Osteoblast (primary cell): Measurements from ENCODE around the gene ARRB2. TPM values are rescaled to one million over a fixed set of nuclear protein-coding genes. Genes with fewer than 3 reads are reported as not detected.

Experiments used
- DNase-seq: peaks from one replicate; pipeline ENCODE4 v3.0.0; 2011; ENCODE audit warnings: low spot score, mixed read lengths; ENCODE audit not compliant: insufficient read length; ENCODE audit errors: missing footprints
- H2AFZ ChIP-seq: 2 replicates; pipeline ENCODE4 v1.6.0; 2011; ENCODE audit warnings: mild to moderate bottlenecking, low read length
- H3K27ac ChIP-seq: 2 replicates; pipeline ENCODE4 v1.5.1; 2011; ENCODE audit warnings: mild to moderate bottlenecking, low read depth, low read length, moderate library complexity
- H3K27me3 ChIP-seq: 2 replicates; pipeline ENCODE4 v1.6.0; 2012; ENCODE audit warnings: mild to moderate bottlenecking, control low read depth, inconsistent platforms, low read length, moderate library complexity; ENCODE audit not compliant: insufficient read depth
- H3K36me3 ChIP-seq: 2 replicates; pipeline ENCODE4 v1.5.1; 2011; ENCODE audit warnings: mild to moderate bottlenecking, low read length, control low read depth, moderate library complexity; ENCODE audit not compliant: insufficient read depth
- H3K4me1 ChIP-seq: 2 replicates; pipeline ENCODE4 v1.5.1; 2011; ENCODE audit warnings: mild to moderate bottlenecking, low read length, control low read depth, moderate library complexity; ENCODE audit not compliant: insufficient read depth
- H3K4me2 ChIP-seq: 2 replicates; pipeline ENCODE4 v1.6.0; 2011; ENCODE audit warnings: mild to moderate bottlenecking, low read length; ENCODE audit not compliant: insufficient read depth
- H3K4me3 ChIP-seq: fragments of 200-600 bp; sonication (generic); 3 replicates; pipeline ENCODE4 v1.5.1; 2012; ENCODE audit warnings: mild to moderate bottlenecking, low read length, inconsistent platforms; ENCODE audit not compliant: insufficient read depth
- H3K79me2 ChIP-seq: 2 replicates; pipeline ENCODE4 v1.6.0; 2012; ENCODE audit warnings: mild to moderate bottlenecking, low read length, control low read depth, inconsistent platforms; ENCODE audit not compliant: insufficient read depth
- H3K9me3 ChIP-seq: 2 replicates; pipeline ENCODE4 v1.5.1; 2011; ENCODE audit warnings: low read depth, low read length, control low read depth
- H4K20me1 ChIP-seq: 2 replicates; pipeline ENCODE4 v1.6.0; 2012; ENCODE audit warnings: mild to moderate bottlenecking, low read length, control low read depth; ENCODE audit not compliant: insufficient read depth
- CTCF ChIP-seq: IDR thresholded peaks from 2 replicates; pipeline ENCODE4 v1.5.1; 2011; ENCODE audit warnings: mild to moderate bottlenecking, low read depth, low read length, moderate library complexity; ENCODE audit errors: extremely low read depth
- total RNA-seq: library from RNA; depleted of rRNA; stranded (reverse); fragments of >200 nt; gene quantifications from 2 replicates; pipeline ENCODE4 v1.2.3, GENCODE V29; 2012

ARRB2 gene
- total RNA-seq, 1 donor, result 8.7 TPM

GRCh38 chr17:4720787-4721186 lies 10.4 kb downstream of the ARRB2 start:
- H3K36me3 ChIP-seq, result no peaks in the 10 kb centered on the region
- no peak overlapping the region for H3K27ac ChIP-seq
- no peak overlapping the region for H3K4me2 ChIP-seq
- no peak overlapping the region for H2AFZ ChIP-seq
- no peak for DNase-seq
- no peaks in the 10 kb centered on the region for H4K20me1 ChIP-seq
- H3K27me3 ChIP-seq, result no peaks in the 10 kb centered on the region
- H3K4me3 ChIP-seq, result no peak overlapping the region
- TF ChIP-seq CTCF, result no peak
- no peaks in the 10 kb centered on the region for H3K79me2 ChIP-seq
- no peaks in the 10 kb centered on the region for H3K9me3 ChIP-seq
- H3K4me1 ChIP-seq, result peaks cover 7% of the 10 kb centered on the region

GRCh38 chr17:4721203-4722135 lies 11.0 kb downstream of the ARRB2 start:
- Histone ChIP-seq H3K27me3 (no peaks in the 10 kb centered on the region), H3K9me3 (no peaks in the 10 kb centered on the region), H3K27ac (no peak overlapping the region), H2AFZ (no peak overlapping the region), H3K36me3 (no peaks in the 10 kb centered on the region), H3K4me2 (no peak overlapping the region), H3K79me2 (no peaks in the 10 kb centered on the region), H4K20me1 (no peaks in the 10 kb centered on the region), H3K4me1 (peaks cover 7% of the 10 kb centered on the region), H3K4me3 (no peak overlapping the region)
- DNase-seq, result peak; percentile 88
- no peak for TF ChIP-seq CTCF

DNA sequence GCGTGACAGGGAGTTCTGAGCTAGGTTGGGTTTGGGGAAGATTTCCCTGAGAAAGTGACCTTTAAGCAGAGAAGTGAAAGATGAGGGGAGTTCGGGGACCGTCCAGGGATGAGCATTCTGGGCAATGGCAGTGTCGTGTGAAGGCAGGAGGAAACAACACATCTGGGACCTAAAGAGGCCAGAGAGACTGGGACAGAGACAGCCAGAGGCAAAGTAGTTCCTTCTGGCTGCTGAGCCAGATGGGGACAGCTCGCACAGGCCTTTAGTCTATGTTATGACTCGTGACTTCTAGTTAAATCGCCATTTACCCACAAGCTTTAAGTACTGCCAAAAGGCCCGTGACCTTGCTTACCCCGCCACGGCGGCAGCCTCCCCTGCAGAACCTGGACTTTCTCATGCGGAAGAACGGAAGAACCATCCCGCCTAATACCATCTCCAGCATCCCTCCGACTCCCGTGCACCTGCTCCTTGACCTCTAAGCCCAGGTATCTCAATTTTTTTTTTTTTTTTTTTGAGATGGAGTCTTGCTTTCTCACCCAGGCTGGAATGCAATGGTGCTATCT lies 12.3 kb downstream of the ARRB2 start:
- Histone ChIP-seq H3K36me3 (no peaks in the 10 kb centered on the region), H4K20me1 (no peaks in the 10 kb centered on the region), H3K9me3 (no peaks in the 10 kb centered on the region), H3K4me1 (peaks cover 7% of the 10 kb centered on the region), H3K27ac (no peak overlapping the region), H3K79me2 (no peaks in the 10 kb centered on the region), H3K27me3 (no peaks in the 10 kb centered on the region), H3K4me3 (no peak overlapping the region), H2AFZ (no peak overlapping the region), H3K4me2 (no peak overlapping the region)
- TF ChIP-seq CTCF, result no peak
- DNase-seq, result peak; percentile 65

GRCh38 chr17:4724650-4725049 lies 14.2 kb downstream of the ARRB2 start:
- Histone ChIP-seq H3K27ac (no peak overlapping the region), H3K4me2 (no peak overlapping the region), H2AFZ (no peak overlapping the region), H3K4me1 (peaks cover 7% of the 10 kb centered on the region), H3K4me3 (no peak overlapping the region), H3K36me3 (no peaks in the 10 kb centered on the region), H3K9me3 (no peaks in the 10 kb centered on the region), H3K27me3 (no peaks in the 10 kb centered on the region), H3K79me2 (no peaks in the 10 kb centered on the region), H4K20me1 (no peaks in the 10 kb centered on the region)
- DNase-seq, result no peak
- TF ChIP-seq CTCF, result no peak
